HG03439 (cell line): ENCODE measurements around the gene ELOVL1.

Source experiments
- ATAC-seq: cut with Tn5 transposase; IDR thresholded peaks from one replicate; pipeline ENCODE4 v1.9.1; 2021; ENCODE audit warnings: mild to moderate bottlenecking, moderate library complexity; ENCODE audit not compliant: unreplicated experiment

The ELOVL1 gene

GRCh38 chr1:43331688-43332087, 36.1 kb downstream of the ELOVL1 start:
- ATAC-seq, result no peak

GRCh38 chr1:43329995-43330751, 37.6 kb downstream of the ELOVL1 start:
- no peak for ATAC-seq

- no peak for ATAC-seq
Measured at GRCh38 chr1:43327549-43328292, 40.1 kb downstream of the ELOVL1 start.

- ATAC-seq, result no peak
Measured at GRCh38 chr1:43325381-43325780, 42.4 kb downstream of the ELOVL1 start.

- no peak for ATAC-seq
Measured at GRCh38 chr1:43324810-43325209, 43.0 kb downstream of the ELOVL1 start.

- no peak for ATAC-seq
Measured at GRCh38 chr1:43322506-43322905, 45.3 kb downstream of the ELOVL1 start.

- no peak for ATAC-seq
Measured at GRCh38 chr1:43321331-43321891, 46.4 kb downstream of the ELOVL1 start.

- no peak for ATAC-seq
Measured at GRCh38 chr1:43319766-43320165, 48.0 kb downstream of the ELOVL1 start.

- no peak for ATAC-seq
Measured at GRCh38 chr1:43319288-43319687, 48.5 kb downstream of the ELOVL1 start.

GRCh38 chr1:43318831-43319230, 49.0 kb downstream of the ELOVL1 start:
- ATAC-seq, result no peak

- no peak for ATAC-seq
Measured at GRCh38 chr1:43317817-43318471, 49.9 kb downstream of the ELOVL1 start.

- ATAC-seq, result no peak
Measured at GRCh38 chr1:43316738-43317520, 50.9 kb downstream of the ELOVL1 start.

GRCh38 chr1:43315963-43316737, 51.7 kb downstream of the ELOVL1 start:
- ATAC-seq, result no peak

- ATAC-seq, result no peak
Measured at GRCh38 chr1:43315481-43315880, 52.3 kb downstream of the ELOVL1 start.

GRCh38 chr1:43314233-43314632, 53.6 kb downstream of the ELOVL1 start:
- ATAC-seq, result no peak

- no peak for ATAC-seq
Measured at GRCh38 chr1:43313771-43314170, 54.0 kb downstream of the ELOVL1 start.
